H1 (cell line): ENCODE data around the gene PGLYRP4.

Experiments
- JUN ChIP-seq: IDR thresholded peaks from 2 replicates; pipeline ENCODE4 v1.6.1; 2011; ENCODE audit warnings: low read depth, mild to moderate bottlenecking, improper control_type of control experiment, low read length
- POLR2AphosphoS5 ChIP-seq: IDR thresholded peaks from 2 replicates; pipeline ENCODE4 v1.6.1; 2011; ENCODE audit warnings: low read depth, low read length
- RBBP5 ChIP-seq: IDR thresholded peaks from 2 replicates; pipeline ENCODE4 v1.7.1; 2012; ENCODE audit warnings: low read depth, mild to moderate bottlenecking, inconsistent platforms, low read length, moderate library complexity, borderline replicate concordance
- TF ChIP-seq, protein P1 (sequence below): IDR thresholded peaks from 2 replicates; pipeline ENCODE4 v1.6.1; 2011; ENCODE audit warnings: low read length, improper control_type of control experiment
- TF ChIP-seq, protein P2 (sequence below), 3 experiments: IDR thresholded peaks; 1 replicate in 2 of 3; 2 replicates in 1 of 3; pipeline versions ENCODE4 v1.5.1 to v1.6.1; 2011; ENCODE audit warnings: low read length in 3 of 3, mild to moderate bottlenecking in 3 of 3, inconsistent platforms in 2 of 3, low read depth in 1 of 3, moderate library complexity in 1 of 3; ENCODE audit not compliant: insufficient read depth in 1 of 3; ENCODE audit errors: control extremely low read depth in 1 of 3

DNA sequence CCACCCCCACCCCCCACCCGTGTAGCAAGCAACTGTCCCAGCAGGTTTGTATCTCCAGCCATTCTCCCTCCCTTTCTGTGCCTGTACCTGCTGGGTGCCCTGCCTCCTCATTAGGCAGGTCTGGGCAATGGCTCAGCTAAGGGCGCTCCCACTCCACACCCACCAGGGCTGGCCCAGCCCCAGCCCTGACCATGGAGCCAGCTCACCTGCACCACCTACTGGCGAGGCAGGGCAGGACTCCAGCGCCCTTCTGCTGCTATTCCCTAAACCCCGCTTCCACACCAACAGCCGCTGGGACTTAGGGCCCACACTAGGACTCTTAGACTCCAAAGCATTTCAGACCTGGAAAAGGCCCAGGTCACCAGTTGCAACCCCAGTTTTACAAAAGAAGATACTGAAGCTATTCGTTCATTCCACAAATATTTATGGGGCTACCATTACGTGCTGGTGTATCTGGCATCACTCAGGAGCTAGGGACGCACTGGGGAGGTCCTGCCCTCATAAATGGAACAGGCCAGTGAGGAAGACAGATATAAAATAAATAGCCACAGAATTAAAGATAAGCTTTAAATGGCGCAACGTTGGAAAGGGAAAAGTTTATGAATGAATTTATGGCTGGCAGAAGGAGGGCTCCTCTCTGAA, 59.9 kb downstream of the PGLYRP4 start:
- TF ChIP-seq, protein P1, sequence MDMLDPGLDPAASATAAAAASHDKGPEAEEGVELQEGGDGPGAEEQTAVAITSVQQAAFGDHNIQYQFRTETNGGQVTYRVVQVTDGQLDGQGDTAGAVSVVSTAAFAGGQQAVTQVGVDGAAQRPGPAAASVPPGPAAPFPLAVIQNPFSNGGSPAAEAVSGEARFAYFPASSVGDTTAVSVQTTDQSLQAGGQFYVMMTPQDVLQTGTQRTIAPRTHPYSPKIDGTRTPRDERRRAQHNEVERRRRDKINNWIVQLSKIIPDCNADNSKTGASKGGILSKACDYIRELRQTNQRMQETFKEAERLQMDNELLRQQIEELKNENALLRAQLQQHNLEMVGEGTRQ = no peak
- TF ChIP-seq POLR2AphosphoS5 (no peak), JUN (no peak), RBBP5 (no peak)
- TF ChIP-seq, protein P2, sequence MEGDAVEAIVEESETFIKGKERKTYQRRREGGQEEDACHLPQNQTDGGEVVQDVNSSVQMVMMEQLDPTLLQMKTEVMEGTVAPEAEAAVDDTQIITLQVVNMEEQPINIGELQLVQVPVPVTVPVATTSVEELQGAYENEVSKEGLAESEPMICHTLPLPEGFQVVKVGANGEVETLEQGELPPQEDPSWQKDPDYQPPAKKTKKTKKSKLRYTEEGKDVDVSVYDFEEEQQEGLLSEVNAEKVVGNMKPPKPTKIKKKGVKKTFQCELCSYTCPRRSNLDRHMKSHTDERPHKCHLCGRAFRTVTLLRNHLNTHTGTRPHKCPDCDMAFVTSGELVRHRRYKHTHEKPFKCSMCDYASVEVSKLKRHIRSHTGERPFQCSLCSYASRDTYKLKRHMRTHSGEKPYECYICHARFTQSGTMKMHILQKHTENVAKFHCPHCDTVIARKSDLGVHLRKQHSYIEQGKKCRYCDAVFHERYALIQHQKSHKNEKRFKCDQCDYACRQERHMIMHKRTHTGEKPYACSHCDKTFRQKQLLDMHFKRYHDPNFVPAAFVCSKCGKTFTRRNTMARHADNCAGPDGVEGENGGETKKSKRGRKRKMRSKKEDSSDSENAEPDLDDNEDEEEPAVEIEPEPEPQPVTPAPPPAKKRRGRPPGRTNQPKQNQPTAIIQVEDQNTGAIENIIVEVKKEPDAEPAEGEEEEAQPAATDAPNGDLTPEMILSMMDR (IDR thresholded peaks at IDR 0.05; ENCODE audit: control extremely low read depth in 1 of 3, insufficient read depth in 1 of 3, low read depth in 1 of 3, low read length in 3 of 3) = peak; percentile 87 to 94 (median 92)
